Stimulated activated CD4-positive, alpha-beta T cell treated with anti-CD3 and anti-CD28 coated beads, Interleukin-1b, Interleukin-23, amount 100 ng/mL, for 48 hours (primary cell): ENCODE measurements around the gene EYS.
"Not testable (repeated sequence)": the region's sequence is repeated elsewhere in the genome, so short reads cannot be mapped to it uniquely, and the experiment has no call there.

ENCODE experiments used
- DNase-seq: peaks from one replicate; pipeline ENCODE4 v3.0.0-alpha.2; 2020

The EYS gene

DNA sequence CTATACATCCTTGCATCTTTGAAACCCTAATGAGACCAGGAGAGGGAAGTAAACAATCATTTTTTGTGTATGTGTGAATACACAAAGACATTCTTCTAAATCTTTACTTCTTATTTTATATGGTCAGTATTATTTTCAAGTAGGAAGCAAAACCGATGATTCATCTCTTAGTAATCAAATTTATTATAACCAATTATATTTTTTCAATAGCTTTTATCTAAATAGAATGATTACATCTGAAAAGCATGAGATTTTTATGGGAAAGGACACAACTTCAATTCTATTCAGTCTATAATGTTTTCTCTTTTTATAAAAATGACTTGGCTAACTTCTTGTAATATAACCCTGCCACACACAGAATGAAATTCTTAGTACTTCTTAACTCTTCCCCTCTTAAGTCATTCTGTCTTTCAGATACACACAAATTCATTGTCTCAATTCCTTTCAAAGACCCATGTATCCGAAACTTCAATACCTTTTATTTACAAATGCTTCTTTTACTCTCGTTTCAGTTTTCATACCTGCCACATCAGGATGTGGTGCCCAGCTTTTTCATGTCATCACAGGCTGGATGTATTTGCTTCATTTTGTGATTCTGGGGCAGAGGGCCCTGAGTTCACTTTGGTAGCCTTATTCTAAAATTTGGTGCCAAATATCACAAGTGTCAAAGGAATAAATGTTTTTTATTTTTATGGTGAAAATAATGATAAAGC lies 1844.4 kb downstream of the EYS start:
- no peak for DNase-seq

GRCh38 chr6:63859528-63859927 lies 1847.5 kb downstream of the EYS start:
- no peak for DNase-seq

GRCh38 chr6:63858691-63859090 lies 1848.3 kb downstream of the EYS start:
- DNase-seq = no peak

- no peak for DNase-seq
Observed at GRCh38 chr6:63856271-63856670, 1850.8 kb downstream of the EYS start.

- no peak for DNase-seq
Observed at GRCh38 chr6:63844287-63844686, 1862.7 kb downstream of the EYS start.

DNA sequence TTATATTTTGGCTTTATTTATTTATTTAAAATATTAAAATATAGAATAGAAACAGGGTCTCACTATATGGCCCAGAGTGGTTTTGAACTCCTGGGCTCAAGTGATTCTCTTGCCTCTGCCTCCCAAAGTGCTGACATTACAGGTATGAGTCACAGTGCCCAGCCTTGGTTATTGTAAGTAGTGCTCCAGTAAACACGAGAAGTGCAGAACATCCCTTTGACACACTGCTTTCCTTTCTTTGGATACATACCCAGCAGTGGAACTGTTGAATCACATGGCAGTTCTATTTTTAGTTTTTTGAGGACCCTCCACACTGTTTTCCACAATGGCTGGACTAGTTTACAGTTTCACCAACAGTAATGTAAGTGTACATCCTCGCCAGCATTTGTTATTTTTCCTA lies 1867.5 kb downstream of the EYS start:
- no peak for DNase-seq

GRCh38 chr6:63828678-63829077 lies 1878.3 kb downstream of the EYS start:
- not testable (repeated sequence) for DNase-seq

DNA sequence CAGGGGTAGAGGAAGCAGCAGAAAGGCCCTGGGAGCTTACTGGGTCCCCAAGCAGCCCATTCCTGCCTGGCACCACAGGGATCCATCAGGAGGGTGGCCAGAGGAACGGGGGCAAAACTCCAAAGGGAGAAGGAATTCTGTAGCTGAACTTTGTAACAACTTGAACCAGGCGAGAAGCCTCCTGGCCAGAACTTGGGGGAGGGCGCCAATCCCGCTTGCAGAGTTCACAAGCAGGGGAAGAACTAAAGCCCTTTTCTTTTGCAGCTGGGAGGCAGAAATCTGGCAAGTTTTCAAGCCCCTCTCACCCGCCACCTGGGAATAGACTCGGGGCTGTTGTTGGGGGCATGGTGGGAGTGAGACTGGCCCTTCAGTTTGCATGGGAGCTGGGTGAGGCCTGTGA lies 1882.3 kb downstream of the EYS start:
- no peak for DNase-seq

DNA sequence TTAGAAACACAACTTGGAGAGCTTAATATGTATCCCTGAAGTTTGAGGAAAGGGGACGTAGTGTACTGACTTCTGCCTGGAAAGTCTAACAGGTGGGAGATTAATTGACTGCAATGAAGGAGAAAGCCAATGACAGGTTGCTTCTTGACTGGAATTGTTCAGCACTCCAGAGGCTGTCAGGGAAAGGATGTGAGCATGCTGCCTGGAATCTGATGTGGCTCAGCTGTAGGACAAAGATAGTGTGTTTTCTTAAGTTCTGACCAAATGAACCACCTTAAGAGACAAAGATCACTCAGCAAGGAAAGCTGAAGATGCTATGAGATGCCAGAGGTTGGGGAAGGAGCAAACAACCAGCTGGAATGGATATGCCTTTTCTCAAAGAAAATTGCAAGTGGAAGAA lies 1885.6 kb downstream of the EYS start:
- DNase-seq = no peak

- DNase-seq = no peak
Observed at GRCh38 chr6:63819831-63820230, 1887.2 kb downstream of the EYS start.

GRCh38 chr6:63817492-63818050 lies 1889.5 kb downstream of the EYS start:
- DNase-seq = no peak

DNA sequence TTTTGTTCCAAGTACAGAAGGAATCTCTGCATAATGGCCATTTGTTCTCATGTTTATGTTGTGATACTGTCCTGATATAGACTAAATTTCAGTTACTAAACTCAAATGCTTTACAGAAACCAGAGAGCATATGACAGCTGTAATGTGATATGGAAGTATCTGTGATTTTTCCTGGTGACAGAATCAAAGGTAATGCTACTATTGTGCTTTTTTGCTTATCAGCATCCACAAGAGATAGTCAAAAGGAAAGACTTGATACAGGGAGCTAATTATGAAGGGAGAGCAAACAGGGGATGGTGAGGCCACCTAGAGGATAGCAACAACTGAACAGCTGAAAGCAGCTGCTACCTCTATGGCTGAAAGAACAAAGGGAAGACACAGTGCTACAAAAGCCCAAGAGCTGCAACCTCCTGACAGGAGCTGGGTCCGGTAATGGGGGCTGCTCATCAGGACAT lies 1890.0 kb downstream of the EYS start:
- DNase-seq = no peak

- no peak for DNase-seq
Observed at GRCh38 chr6:63816401-63816981, 1890.5 kb downstream of the EYS start.

GRCh38 chr6:63814459-63814858 lies 1892.6 kb downstream of the EYS start:
- DNase-seq = no peak

DNA sequence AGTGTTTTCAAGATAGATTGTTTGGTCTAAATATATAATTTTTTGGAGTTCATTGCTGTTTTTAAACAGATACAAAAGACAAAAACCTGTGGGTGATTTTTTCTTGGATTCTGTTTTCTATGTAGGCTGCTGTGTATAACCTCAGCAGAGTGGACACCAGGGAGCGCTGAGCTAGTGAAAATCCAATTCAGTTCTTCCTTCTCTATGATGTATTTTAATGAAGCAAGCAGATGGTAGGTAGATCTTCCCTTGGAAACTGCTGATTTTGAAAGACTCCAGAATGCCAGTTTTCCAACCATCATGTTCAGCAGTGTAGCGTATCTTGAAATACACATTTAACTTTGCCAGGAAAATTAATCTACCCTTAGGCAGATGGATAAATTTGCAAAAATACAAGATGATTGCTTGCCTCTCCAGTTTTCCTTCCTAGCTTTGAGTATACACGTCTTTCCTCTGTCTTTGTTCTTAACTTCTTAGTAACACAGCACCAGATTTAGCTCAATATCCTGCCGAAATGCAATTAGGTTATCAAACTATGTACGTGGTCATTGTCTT lies 1893.4 kb downstream of the EYS start:
- no peak for DNase-seq

DNA sequence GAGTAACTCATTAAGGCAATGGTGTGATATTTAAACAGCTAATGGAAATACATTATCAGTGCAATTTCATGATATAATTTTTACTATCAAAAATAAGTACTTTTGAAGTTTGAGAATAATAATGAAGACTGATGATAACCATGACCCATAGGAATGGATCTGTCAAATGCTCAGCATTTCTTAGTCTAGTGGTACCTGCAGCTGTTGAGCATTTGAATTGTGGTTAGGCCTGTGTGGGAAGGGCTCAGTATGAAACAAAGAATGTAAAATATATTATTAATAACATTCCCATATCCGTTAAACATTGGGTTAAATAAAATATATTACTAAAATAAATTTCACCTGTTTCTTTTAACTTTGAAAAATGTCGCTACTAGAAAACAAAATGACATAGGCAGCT lies 1898.5 kb downstream of the EYS start:
- no peak for DNase-seq

GRCh38 chr6:63807056-63807455 lies 1900.0 kb downstream of the EYS start:
- DNase-seq = no peak

DNA sequence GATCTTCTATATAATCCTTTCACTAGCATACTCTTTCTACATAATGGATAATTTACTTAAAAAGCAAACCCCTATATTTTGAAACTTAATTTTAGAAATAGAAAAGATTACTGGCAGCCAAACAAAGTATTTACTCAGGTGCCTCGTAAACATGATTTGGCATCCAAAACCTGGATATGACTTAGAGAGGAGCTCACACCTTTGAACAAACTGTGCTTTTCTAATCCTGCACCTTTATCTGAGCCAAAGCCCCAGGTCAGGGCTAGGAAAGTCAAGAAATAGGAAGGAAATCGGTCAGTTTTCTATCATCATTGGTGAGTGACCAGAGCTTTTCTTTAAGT lies 1900.5 kb downstream of the EYS start:
- DNase-seq = no peak

GRCh38 chr6:63805808-63806572 lies 1901.0 kb downstream of the EYS start:
- no peak for DNase-seq

- DNase-seq = no peak
Observed at GRCh38 chr6:63805345-63805744, 1901.7 kb downstream of the EYS start.

DNA sequence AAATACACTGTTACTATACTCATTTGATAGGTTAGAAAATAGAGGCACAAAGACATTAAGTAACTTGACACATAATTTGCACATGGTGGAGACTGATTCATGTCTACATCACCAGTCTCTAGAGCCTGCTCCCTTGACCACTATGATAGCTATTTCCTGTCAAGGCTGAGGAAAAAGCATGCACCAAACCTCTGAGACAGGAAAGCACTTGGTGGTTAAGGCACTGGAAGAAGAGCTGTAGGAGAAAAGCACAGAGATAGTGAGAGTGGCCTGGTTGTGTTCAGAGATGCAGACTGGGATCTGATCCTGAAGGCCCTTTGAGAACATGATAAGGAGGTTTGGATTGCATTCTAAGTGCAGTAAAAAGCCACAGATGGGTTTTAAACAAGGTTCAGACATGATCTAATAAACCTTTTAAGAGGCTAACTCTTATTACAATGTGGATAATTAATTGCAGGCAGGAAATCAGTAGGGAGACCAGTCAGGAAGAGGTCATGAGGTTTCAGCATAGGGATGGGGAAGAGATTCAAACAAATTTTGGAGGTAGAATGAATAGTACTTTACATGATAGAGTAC lies 1902.6 kb downstream of the EYS start:
- DNase-seq = no peak

DNA sequence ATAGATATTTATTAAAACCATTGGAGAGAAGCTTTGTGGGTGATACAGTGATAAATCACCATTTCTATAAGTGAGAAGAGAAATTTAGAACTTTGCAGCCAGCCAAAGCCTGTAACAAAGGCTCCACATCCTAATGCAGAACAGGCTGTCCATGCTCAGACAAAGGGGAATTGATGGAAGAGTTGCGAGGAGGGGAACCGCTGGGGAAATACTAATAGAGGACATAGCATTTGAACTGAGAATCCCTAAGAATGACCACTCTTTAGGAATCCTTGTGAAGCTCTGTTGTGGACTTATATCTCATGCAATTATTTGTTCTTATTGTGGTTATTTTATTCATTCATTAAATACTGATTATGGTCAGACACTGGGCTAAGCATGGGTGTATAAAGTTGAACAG lies 1903.7 kb downstream of the EYS start:
- DNase-seq = no peak

- DNase-seq = no peak
Observed at GRCh38 chr6:63802606-63803206, 1904.3 kb downstream of the EYS start.
